HEK293 (cell line): ENCODE results near the gene TCIRG1.

Experiments used
- CTCF ChIA-PET: fragments of 350-600 bp; formaldehyde crosslinking; extraction: SDS; loops from one replicate; lab custom pipeline; 2021; ENCODE audit warnings: antibody characterized with exemption; lab: Yijun Ruan, JAX
- POLR2A ChIA-PET: fragments of 300-600 bp; formaldehyde crosslinking; extraction: SDS; loops from one replicate; lab custom pipeline; 2020; ENCODE audit warnings: antibody characterized with exemption, inconsistent platforms; lab: Yijun Ruan, JAX
- H3K27ac ChIP-seq: fragments of 200-500 bp; sonication (Bioruptor generic); 2 replicates; pipeline ENCODE4 v1.5.1; 2014; ENCODE audit warnings: low read depth, low read length, control low read depth, inconsistent platforms; ENCODE audit errors: extremely low read depth
- H3K36me3 ChIP-seq, 2 experiments: fragments of 200-500 bp in 1 of 2; sonication (Bioruptor generic) in 1 of 2; 1 replicate in 1 of 2; 2 replicates in 1 of 2; pipeline ENCODE4 v1.5.1; 2014 to 2017; ENCODE audit warnings: inconsistent platforms in 2 of 2, low read length in 2 of 2; ENCODE audit not compliant: control insufficient read depth in 2 of 2, insufficient read depth in 1 of 2
- H3K4me1 ChIP-seq: fragments of 200-500 bp; sonication (Bioruptor generic); 2 replicates; pipeline ENCODE4 v1.5.1; 2014; ENCODE audit warnings: mild to moderate bottlenecking, low read length, inconsistent platforms; ENCODE audit not compliant: control insufficient read depth, insufficient read depth
- H3K4me3 ChIP-seq: 2 replicates; pipeline ENCODE4 v1.5.1; 2011; ENCODE audit warnings: low read depth, mild to moderate bottlenecking, control low read depth, low read length, moderate library complexity
- H3K9me3 ChIP-seq: fragments of 200-500 bp; sonication (Bioruptor generic); 2 replicates; pipeline ENCODE4 v1.5.1; 2014; ENCODE audit warnings: low read depth, low read length, inconsistent platforms; ENCODE audit not compliant: control insufficient read depth, insufficient read depth
- BCL11B ChIP-seq: fragments of 450-650 bp; formaldehyde crosslinking; IDR thresholded peaks from 2 replicates; pipeline ENCODE4 v1.5.1; 2016; ENCODE audit warnings: low read depth, missing biosample characterization, missing genetic modification characterization
- KLF1 ChIP-seq: fragments of 450-650 bp; formaldehyde crosslinking; IDR thresholded peaks from 2 replicates; pipeline ENCODE4 v1.5.1; 2016; ENCODE audit warnings: missing biosample characterization, missing genetic modification characterization
- KLF17 ChIP-seq: fragments of 450-650 bp; formaldehyde crosslinking; IDR thresholded peaks from 2 replicates; pipeline ENCODE4 v1.5.1; 2016; ENCODE audit warnings: missing biosample characterization, missing genetic modification characterization
- OSR2 ChIP-seq: fragments of 450-650 bp; formaldehyde crosslinking; IDR thresholded peaks from 2 replicates; pipeline ENCODE4 v1.5.1; 2016; ENCODE audit warnings: missing biosample characterization, missing genetic modification characterization
- OVOL3 ChIP-seq: fragments of 450-650 bp; formaldehyde crosslinking; IDR thresholded peaks from 2 replicates; pipeline ENCODE4 v1.5.1; 2016; ENCODE audit warnings: missing biosample characterization, missing genetic modification characterization
- ZNF133 ChIP-seq: fragments of 450-650 bp; formaldehyde crosslinking; IDR thresholded peaks from 2 replicates; pipeline ENCODE4 v1.5.1; 2016; ENCODE audit warnings: missing biosample characterization, missing genetic modification characterization
- ZNF155 ChIP-seq: fragments of 450-650 bp; formaldehyde crosslinking; IDR thresholded peaks from 2 replicates; pipeline ENCODE4 v1.5.1; 2016; ENCODE audit warnings: missing biosample characterization, missing genetic modification characterization
- ZNF19 ChIP-seq: fragments of 450-650 bp; formaldehyde crosslinking; IDR thresholded peaks from 2 replicates; pipeline ENCODE4; 2016; ENCODE audit warnings: missing biosample characterization, missing genetic modification characterization, low read depth
- ZNF211 ChIP-seq: fragments of 450-650 bp; formaldehyde crosslinking; IDR thresholded peaks from 2 replicates; pipeline ENCODE4 v1.5.1; 2016; ENCODE audit warnings: low read depth, missing biosample characterization, missing genetic modification characterization
- ZNF274 ChIP-seq, 2 experiments: fragments of 200-500 bp in 1 of 2; fragments of 450-650 bp in 1 of 2; sonication (Bioruptor generic) in 1 of 2; formaldehyde crosslinking in 1 of 2; IDR thresholded peaks; 2 replicates each; pipeline versions ENCODE4 v1.5.1 to v1.6.1; 2014 to 2016; ENCODE audit warnings: borderline replicate concordance in 1 of 2, inconsistent platforms in 1 of 2, low read length in 1 of 2, missing biosample characterization in 1 of 2, missing genetic modification characterization in 1 of 2
- ZNF280D ChIP-seq: fragments of 450-650 bp; formaldehyde crosslinking; IDR thresholded peaks from 2 replicates; pipeline ENCODE4 v1.5.1; 2016; ENCODE audit warnings: missing biosample characterization, missing genetic modification characterization
- ZNF394 ChIP-seq: fragments of 450-650 bp; formaldehyde crosslinking; IDR thresholded peaks from 2 replicates; pipeline ENCODE4 v1.5.1; 2016; ENCODE audit warnings: missing biosample characterization, missing genetic modification characterization, mild to moderate bottlenecking, moderate library complexity, borderline replicate concordance
- ZNF48 ChIP-seq: fragments of 450-650 bp; formaldehyde crosslinking; IDR thresholded peaks from 2 replicates; pipeline ENCODE4 v1.5.1; 2016; ENCODE audit warnings: missing biosample characterization, missing genetic modification characterization
- ZNF560 ChIP-seq: fragments of 450-650 bp; formaldehyde crosslinking; IDR thresholded peaks from 2 replicates; pipeline ENCODE4 v1.5.1; 2017; ENCODE audit warnings: missing biosample characterization, missing genetic modification characterization, borderline replicate concordance
- TF ChIP-seq, protein P1 (sequence below): fragments of 450-650 bp; formaldehyde crosslinking; IDR thresholded peaks from 2 replicates; pipeline ENCODE4 v1.5.1; 2016; ENCODE audit warnings: missing biosample characterization, missing genetic modification characterization
- TF ChIP-seq, protein P2 (sequence below): fragments of 450-650 bp; formaldehyde crosslinking; IDR thresholded peaks from 2 replicates; pipeline ENCODE4 v1.5.1; 2016; ENCODE audit warnings: missing biosample characterization, missing genetic modification characterization

The TCIRG1 gene

GRCh38 chr11:68014157-68014946 lies 24.5 kb upstream of the TCIRG1 start:
- no peaks in the 10 kb centered on the region for H3K9me3 ChIP-seq
- no peaks in the 10 kb centered on the region for H3K4me1 ChIP-seq
- ChIA-PET CTCF (interaction anchor here (1.1 kb wide), 1 partner anchor 192 kb away, joined by 3 read pairs; no protein-coding TSS in a partner anchor), POLR2A (no interaction called here)
- H3K4me3 ChIP-seq = no peak overlapping the region
- no peak overlapping the region for H3K27ac ChIP-seq
- TF ChIP-seq KLF1 = 0 out of 2 replicates have a peak, but pooled peaks have one; percentile 46
- peak; percentile 56; the same call in 1 of the 2 replicates for TF ChIP-seq KLF17 (tag by site-specific recombination)
- no peak for TF ChIP-seq ZNF560 (tag by site-specific recombination)
- TF ChIP-seq ZNF48 (tag by site-specific recombination) = no peak
- no peak for TF ChIP-seq ZNF274 (IDR thresholded peaks at IDR 0.05; ENCODE audit: low read length)
- TF ChIP-seq ZNF274 (tag by site-specific recombination; IDR thresholded peaks at IDR 0.05; ENCODE audit: borderline replicate concordance) = no peak
- TF ChIP-seq ZNF280D (tag by site-specific recombination) = no peak
- TF ChIP-seq ZNF19 (tag by site-specific recombination) = no peak
- TF ChIP-seq OSR2 = no peak
- TF ChIP-seq, protein P1, sequence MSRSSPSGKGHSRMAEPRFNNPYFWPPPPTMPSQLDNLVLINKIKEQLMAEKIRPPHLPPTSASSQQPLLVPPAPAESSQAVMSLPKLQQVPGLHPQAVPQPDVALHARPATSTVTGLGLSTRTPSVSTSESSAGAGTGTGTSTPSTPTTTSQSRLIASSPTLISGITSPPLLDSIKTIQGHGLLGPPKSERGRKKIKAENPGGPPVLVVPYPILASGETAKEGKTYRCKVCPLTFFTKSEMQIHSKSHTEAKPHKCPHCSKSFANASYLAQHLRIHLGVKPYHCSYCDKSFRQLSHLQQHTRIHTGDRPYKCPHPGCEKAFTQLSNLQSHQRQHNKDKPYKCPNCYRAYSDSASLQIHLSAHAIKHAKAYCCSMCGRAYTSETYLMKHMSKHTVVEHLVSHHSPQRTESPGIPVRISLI = no peak
- no peaks in the 10 kb centered on the region for H3K36me3 ChIP-seq

- Histone ChIP-seq H3K36me3 (no peaks in the 10 kb centered on the region), H3K4me1 (no peaks in the 10 kb centered on the region), H3K27ac (no peak overlapping the region), H3K9me3 (no peaks in the 10 kb centered on the region), H3K4me3 (no peak overlapping the region)
- TF ChIP-seq ZNF394 (tag by site-specific recombination) = no peak
- TF ChIP-seq ZNF211 (tag by site-specific recombination) = no peak
- no peak for TF ChIP-seq ZNF133
- TF ChIP-seq OVOL3 (tag by site-specific recombination) = no peak
- TF ChIP-seq ZNF155 (tag by site-specific recombination) = no peak
- no peak for TF ChIP-seq BCL11B (tag by site-specific recombination)
- TF ChIP-seq, protein P2, sequence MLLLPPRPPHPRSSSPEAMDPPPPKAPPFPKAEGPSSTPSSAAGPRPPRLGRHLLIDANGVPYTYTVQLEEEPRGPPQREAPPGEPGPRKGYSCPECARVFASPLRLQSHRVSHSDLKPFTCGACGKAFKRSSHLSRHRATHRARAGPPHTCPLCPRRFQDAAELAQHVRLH (tag by site-specific recombination) = no peak
- ChIA-PET POLR2A (no interaction called here), CTCF (interaction anchor here (1.1 kb wide), 1 partner anchor 192 kb away, joined by 3 read pairs; no protein-coding TSS in a partner anchor)
These were observed 23.8 kb upstream of the TCIRG1 start for GRCh38 chr11:68014947-68015447.
